ENCODE results near the gene HECTD4. TPM values are rescaled to one million over a fixed set of nuclear protein-coding genes. Genes with fewer than 3 reads are reported as not detected.

HECTD4 gene
- total RNA-seq, 1 experiment from 2014 or later: 30.0 TPM

DNA sequence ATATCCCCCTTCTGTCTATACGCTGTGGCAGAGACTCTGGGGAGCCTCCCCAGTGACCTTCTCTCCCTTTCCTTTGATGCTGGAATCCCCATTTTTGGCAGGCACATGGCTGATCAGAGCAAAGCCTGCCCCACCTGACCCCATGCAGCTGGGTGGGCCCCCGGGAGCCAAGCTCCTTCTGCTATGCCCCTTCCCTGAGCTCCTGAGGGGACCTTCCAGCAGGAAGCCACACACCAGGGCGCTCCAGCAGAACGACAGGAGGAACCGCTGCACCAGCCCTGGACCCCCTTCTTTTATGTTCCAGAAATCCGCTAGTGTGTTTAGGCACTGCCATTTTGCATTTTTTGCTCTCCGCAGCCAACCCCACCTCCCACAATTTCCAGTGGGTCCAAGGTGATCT lies 212.3 kb downstream of the HECTD4 start:
- H3K4me1 ChIP-seq (ENCODE audit: insufficient read depth, low read length): no peaks in the 10 kb centered on the region
- no peak for DNase-seq
- no CpG with 5 or more reads among the region's 7 CpGs for WGBS (ENCODE audit: extremely low coverage, insufficient read length, low lambda C conversion rate)
- H3K9ac ChIP-seq (ENCODE audit: extremely low read depth, insufficient read length, low read length): no peak overlapping the region
- H3K23ac ChIP-seq (ENCODE audit: insufficient read length, low read depth, low read length): no peak overlapping the region
- H2BK20ac ChIP-seq (ENCODE audit: low read depth, low read length, poor library complexity, severe bottlenecking): no peak overlapping the region
- H3K4me2 ChIP-seq (ENCODE audit: insufficient read depth, insufficient read length, low read length): no peak overlapping the region
- Mint-ChIP-seq H3K9me3 (no peaks in the 10 kb centered on the region), H3K36me3 (ENCODE audit: insufficient read depth in 1 of 3, low read depth in 3 of 3) (peaks cover 9 to 30% (median 14%) of the 10 kb centered on the region in 3 experiments; a peak in 6 of 7 replicates), H3K4me1 (0 out of 4 replicates have a peak, but pooled peaks cover 0 to 2% of the 10 kb centered on the region in 2 experiments), H3K4me3 (no peak overlapping the region), H3K27ac (peak overlapping the region; percentile 16 to 89 (median 44); a peak in 5 of 7 replicates), H3K27me3 (ENCODE audit: low read depth) (peaks cover 1% of the 10 kb centered on the region)
- no peak overlapping the region for H2BK5ac ChIP-seq (ENCODE audit: insufficient read length, low read length)
- no peak overlapping the region for H2BK12ac ChIP-seq (ENCODE audit: insufficient read length, low read depth, low read length)
- no peak overlapping the region for H3K18ac ChIP-seq (ENCODE audit: insufficient read length, low read depth, low read length)
- H4K91ac ChIP-seq (ENCODE audit: insufficient read length, low read depth, low read length): no peak overlapping the region
- no peak overlapping the region for H4K8ac ChIP-seq (replicated peaks; ENCODE audit: insufficient read length, low read depth, low read length)
- H2BK120ac ChIP-seq (ENCODE audit: low read depth, low read length, poor library complexity, severe bottlenecking): no peak overlapping the region
- no peak overlapping the region for H2AK5ac ChIP-seq (ENCODE audit: insufficient read length, low read length)
- no peak overlapping the region for H3K4ac ChIP-seq (ENCODE audit: low read depth, low read length)
- H3K56ac ChIP-seq (ENCODE audit: insufficient read length, low read depth, low read length): no peak overlapping the region
- no peak overlapping the region for H3K27ac ChIP-seq (ENCODE audit: insufficient read length, low read depth, low read length)
- H3K23me2 ChIP-seq (ENCODE audit: insufficient read length, low read depth, low read length, poor library complexity, severe bottlenecking): no peaks in the 10 kb centered on the region
- no peaks in the 10 kb centered on the region for H3K79me2 ChIP-seq (ENCODE audit: insufficient read depth, low read length)
- no peak overlapping the region for H3K14ac ChIP-seq (ENCODE audit: insufficient read depth, low read length)
- peaks cover 4% of the 10 kb centered on the region for H4K20me1 ChIP-seq (ENCODE audit: control insufficient read depth, insufficient read depth, insufficient read length)
- no peak overlapping the region for H3T11ph ChIP-seq (ENCODE audit: low read length)
- no peak overlapping the region for H4K5ac ChIP-seq (ENCODE audit: insufficient read length, low read depth, low read length)
- H2BK15ac ChIP-seq (ENCODE audit: low read depth, low read length): no peak overlapping the region
- no peaks in the 10 kb centered on the region for H3K27me3 ChIP-seq (ENCODE audit: insufficient read depth, low read length)
- H3K9me3 ChIP-seq (ENCODE audit: control insufficient read depth, low read depth, low read length): no peaks in the 10 kb centered on the region
- TF ChIP-seq, protein P1, sequence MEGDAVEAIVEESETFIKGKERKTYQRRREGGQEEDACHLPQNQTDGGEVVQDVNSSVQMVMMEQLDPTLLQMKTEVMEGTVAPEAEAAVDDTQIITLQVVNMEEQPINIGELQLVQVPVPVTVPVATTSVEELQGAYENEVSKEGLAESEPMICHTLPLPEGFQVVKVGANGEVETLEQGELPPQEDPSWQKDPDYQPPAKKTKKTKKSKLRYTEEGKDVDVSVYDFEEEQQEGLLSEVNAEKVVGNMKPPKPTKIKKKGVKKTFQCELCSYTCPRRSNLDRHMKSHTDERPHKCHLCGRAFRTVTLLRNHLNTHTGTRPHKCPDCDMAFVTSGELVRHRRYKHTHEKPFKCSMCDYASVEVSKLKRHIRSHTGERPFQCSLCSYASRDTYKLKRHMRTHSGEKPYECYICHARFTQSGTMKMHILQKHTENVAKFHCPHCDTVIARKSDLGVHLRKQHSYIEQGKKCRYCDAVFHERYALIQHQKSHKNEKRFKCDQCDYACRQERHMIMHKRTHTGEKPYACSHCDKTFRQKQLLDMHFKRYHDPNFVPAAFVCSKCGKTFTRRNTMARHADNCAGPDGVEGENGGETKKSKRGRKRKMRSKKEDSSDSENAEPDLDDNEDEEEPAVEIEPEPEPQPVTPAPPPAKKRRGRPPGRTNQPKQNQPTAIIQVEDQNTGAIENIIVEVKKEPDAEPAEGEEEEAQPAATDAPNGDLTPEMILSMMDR (conservative IDR thresholded peaks at IDR 0.05): no peak
- H3K79me1 ChIP-seq (ENCODE audit: insufficient read depth, low read depth, low read length, poor library complexity, severe bottlenecking): no peaks in the 10 kb centered on the region
- no peak overlapping the region for H2AFZ ChIP-seq (ENCODE audit: low read length)

Data from H9 (cell line).